HUES64 (cell line): Measurements from ENCODE around the gene CHST2.

Experiments used
- H3K27ac ChIP-seq: 2 replicates; pipeline ENCODE4 v1.7.0; 2013; ENCODE audit warnings: low read depth, low read length, inconsistent platforms
- H3K27me3 ChIP-seq: 2 replicates; pipeline ENCODE4 v1.6.1; 2013; ENCODE audit warnings: mild to moderate bottlenecking, low read length; ENCODE audit not compliant: insufficient read depth
- H3K36me3 ChIP-seq: 2 replicates; pipeline ENCODE4 v1.6.1; 2013; ENCODE audit warnings: mild to moderate bottlenecking, low read length; ENCODE audit not compliant: insufficient read depth
- H3K4me1 ChIP-seq: 2 replicates; pipeline ENCODE4 v1.6.1; 2013; ENCODE audit warnings: mild to moderate bottlenecking, low read length, moderate library complexity; ENCODE audit not compliant: insufficient read depth
- H3K4me3 ChIP-seq: 2 replicates; pipeline ENCODE4 v1.5.1; 2013; ENCODE audit warnings: mild to moderate bottlenecking, low read length, moderate library complexity
- H3K9ac ChIP-seq: 2 replicates; pipeline ENCODE4 v1.6.1; 2013; ENCODE audit warnings: mild to moderate bottlenecking, low read depth, low read length
- H3K9me3 ChIP-seq: 2 replicates; pipeline ENCODE4 v1.6.1; 2013; ENCODE audit warnings: low read depth, low read length; ENCODE audit not compliant: insufficient read depth
- WGBS: fragments of 150-250, 120-280 bp; methylation state at CpG from one replicate; pipeline ENCODE4 v1.1.7; 2013; ENCODE audit warnings: missing lambda C conversion rate; 5-methylcytosine and 5-hydroxymethylcytosine counted together

The CHST2 gene

DNA sequence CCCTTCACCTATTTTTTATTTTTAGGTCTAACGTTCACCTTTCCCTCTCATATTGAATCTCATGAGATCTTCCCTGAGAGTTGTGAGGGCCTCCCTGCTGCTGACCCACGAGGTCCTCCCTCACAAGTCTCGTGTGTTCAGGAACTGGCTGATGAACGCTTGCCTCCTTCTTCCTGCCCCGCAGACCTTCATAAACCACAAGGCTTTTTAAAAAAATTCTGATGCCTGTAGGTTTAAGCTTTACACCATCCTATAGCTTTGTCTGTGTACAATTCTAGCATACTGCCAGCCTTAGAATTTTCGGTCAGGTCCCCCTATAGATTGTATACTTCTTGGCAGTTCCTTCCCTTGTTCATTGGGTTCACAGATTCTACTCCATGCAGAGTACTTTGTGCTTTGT is 50.5 kb downstream of the CHST2 start:
- Histone ChIP-seq H3K9ac (no peak overlapping the region), H3K36me3 (no peaks in the 10 kb centered on the region), H3K27me3 (no peaks in the 10 kb centered on the region), H3K9me3 (peaks cover 9% of the 10 kb centered on the region), H3K4me1 (peaks cover 5% of the 10 kb centered on the region; the same call in 1 of the 2 replicates), H3K27ac (no peak overlapping the region), H3K4me3 (no peak overlapping the region)
- 93% methylated on average over 6 of the region's 6 CpGs for WGBS

DNA sequence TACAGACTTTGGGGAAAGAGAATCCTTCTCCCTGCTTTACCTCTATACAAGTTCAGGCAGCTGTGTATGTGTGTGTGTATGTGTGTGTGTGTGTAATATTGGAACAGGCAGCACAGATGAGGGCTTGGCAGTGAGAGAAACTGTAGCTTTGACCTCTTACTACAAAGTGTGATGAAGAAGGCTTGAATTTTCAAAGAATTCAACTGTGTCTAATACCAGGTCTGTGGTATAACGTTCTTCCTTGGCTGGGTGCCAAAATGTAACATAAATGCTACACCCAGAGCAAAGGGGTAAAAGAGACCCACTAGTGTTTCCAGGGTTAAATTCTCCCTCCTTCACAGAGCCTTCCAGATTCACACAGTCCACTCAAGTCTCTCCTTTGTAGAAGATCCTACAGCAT is 51.1 kb downstream of the CHST2 start:
- WGBS, result 47% methylated on average over 1 of the region's 1 CpG
- no peak overlapping the region for H3K9ac ChIP-seq
- no peaks in the 10 kb centered on the region for H3K36me3 ChIP-seq
- H3K27me3 ChIP-seq, result no peaks in the 10 kb centered on the region
- H3K27ac ChIP-seq, result no peak overlapping the region
- H3K9me3 ChIP-seq, result peaks cover 9% of the 10 kb centered on the region
- no peak overlapping the region for H3K4me3 ChIP-seq
- H3K4me1 ChIP-seq, result peaks cover under 1% of the 10 kb centered on the region; the same call in 1 of the 2 replicates

DNA sequence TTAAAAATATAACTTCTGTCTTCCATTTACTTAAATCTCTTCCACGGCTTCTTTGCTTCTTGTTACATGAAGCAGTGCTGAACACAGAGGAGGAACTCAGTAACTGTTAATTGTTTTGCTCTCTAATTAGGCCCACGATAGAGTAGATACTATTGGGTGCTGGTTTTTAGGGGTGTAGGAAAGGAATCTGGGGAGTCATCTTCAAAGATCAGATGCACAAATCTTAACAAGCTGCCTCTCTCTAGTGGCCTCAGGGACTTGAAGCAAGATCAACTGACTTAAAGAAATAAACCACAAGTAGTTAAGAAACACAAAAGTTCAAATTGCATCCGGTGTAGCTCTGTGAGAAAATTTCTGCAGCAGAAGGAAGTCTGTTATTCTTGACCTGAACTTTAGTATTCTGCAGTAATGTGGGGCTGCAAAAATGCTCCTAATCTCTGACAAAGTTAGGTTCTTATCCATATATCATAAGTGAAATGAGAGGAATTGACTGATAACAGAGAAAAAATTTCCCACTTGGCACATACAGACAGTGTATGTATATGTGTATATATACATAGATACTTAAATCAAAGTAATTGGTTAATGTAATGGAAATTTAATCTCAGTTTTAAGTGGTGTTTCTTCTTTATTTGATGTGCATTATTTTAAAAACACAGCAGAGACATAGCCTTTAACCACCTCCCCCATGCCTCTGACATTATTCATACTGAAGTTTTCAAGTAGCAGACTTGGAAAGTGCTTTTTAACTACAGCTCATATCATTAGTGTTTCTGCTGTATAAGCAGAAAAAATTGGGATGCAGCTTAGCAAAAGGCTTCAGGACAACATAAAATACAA is 51.8 kb downstream of the CHST2 start:
- no peaks in the 10 kb centered on the region for H3K36me3 ChIP-seq
- H3K9me3 ChIP-seq, result peaks cover 9% of the 10 kb centered on the region
- H3K9ac ChIP-seq, result no peak overlapping the region
- H3K27me3 ChIP-seq, result no peaks in the 10 kb centered on the region
- no peak overlapping the region for H3K27ac ChIP-seq
- H3K4me1 ChIP-seq, result no peaks in the 10 kb centered on the region
- no peak overlapping the region for H3K4me3 ChIP-seq
- WGBS, result 94% methylated on average over 3 of the region's 3 CpGs

DNA sequence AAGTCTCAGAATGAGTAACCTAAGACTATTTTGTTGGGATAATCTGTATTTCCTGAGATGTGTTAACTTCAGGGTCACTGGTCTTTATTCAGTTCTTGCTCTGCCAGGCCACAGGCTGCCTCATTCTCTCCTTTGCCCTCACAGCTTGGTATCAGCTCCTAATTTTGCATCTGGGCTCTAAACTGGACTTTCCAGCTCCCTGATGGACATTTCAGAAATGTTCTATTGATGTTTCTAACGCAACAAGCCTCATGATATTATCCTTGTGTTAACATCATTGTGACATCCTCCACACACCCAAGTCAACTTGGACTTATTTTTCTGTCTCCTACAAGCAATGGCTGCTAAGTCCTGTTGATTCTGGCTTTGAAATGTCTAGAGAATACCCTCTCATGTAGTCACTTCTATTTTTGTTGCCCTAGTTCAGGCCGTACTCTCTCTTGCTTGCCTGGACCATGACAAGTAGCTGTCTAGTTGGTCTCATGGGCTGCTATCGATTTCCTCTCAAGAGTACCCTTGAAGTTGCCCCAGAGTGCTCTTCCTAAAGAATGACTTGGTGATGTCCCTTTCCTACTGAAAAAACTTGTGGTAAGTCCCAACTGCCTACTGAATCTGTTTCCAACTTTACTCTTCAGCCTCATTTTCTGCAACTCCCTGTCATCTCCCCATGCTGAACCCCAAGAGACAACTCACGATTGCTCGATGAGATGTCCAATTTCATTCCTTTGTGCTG is 52.7 kb downstream of the CHST2 start:
- 96% methylated on average over 5 of the region's 5 CpGs for WGBS
- Histone ChIP-seq H3K9ac (no peak overlapping the region), H3K27ac (no peak overlapping the region), H3K36me3 (no peaks in the 10 kb centered on the region), H3K4me1 (no peaks in the 10 kb centered on the region), H3K4me3 (no peak overlapping the region), H3K9me3 (peaks cover 9% of the 10 kb centered on the region), H3K27me3 (no peaks in the 10 kb centered on the region)

DNA sequence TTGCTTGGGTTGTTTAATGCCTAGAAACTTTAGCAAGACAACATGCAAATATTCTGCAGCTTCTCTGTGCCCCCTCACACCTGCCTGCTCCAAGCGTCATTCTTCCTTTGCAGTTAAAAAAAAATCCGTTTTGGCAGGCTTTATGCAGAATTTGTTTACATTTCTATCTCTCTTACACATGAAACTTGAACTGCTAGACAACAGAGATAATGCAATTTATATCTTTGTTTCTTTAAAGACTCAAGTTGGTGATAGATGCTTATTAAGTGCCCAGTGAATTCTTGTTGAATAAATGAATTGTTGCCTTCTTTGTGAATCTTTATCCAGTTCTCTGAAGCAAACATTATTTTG is 53.2 kb downstream of the CHST2 start:
- no peaks in the 10 kb centered on the region for H3K4me1 ChIP-seq
- no peak overlapping the region for H3K27ac ChIP-seq
- no peak overlapping the region for H3K9ac ChIP-seq
- peaks cover 9% of the 10 kb centered on the region for H3K9me3 ChIP-seq
- no peaks in the 10 kb centered on the region for H3K36me3 ChIP-seq
- H3K27me3 ChIP-seq, result no peaks in the 10 kb centered on the region
- WGBS, result 91% methylated on average over 2 of the region's 2 CpGs
- no peak overlapping the region for H3K4me3 ChIP-seq

DNA sequence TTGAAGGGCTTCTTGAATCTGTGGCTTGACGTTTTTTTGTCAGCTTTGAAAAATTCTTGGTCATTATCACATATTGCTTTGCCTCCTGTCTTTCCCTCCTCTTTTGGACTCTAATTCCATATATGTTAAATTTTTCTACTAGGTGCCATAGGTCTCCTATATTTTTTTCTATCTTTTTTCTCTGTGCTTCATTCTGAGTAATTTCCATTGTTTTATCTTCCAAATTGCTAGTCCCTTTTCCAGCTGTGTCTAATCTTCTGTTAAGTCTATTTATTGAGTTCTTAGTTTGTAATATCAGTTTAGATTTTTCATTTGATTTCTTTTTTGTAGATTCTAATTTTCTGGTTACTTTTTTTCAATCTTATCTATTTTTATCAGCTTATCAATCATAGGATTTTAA is 53.7 kb downstream of the CHST2 start:
- 100% methylated on average over 1 of the region's 1 CpG for WGBS
- no peak overlapping the region for H3K27ac ChIP-seq
- H3K27me3 ChIP-seq, result no peaks in the 10 kb centered on the region
- no peak overlapping the region for H3K4me3 ChIP-seq
- H3K36me3 ChIP-seq, result no peaks in the 10 kb centered on the region
- H3K9ac ChIP-seq, result no peak overlapping the region
- H3K9me3 ChIP-seq, result peaks cover 9% of the 10 kb centered on the region
- H3K4me1 ChIP-seq, result no peaks in the 10 kb centered on the region
